Measurements from ENCODE around the gene MRPL18.

The MRPL18 gene

GRCh38 chr6:159844737-159845645, 54.7 kb downstream of the MRPL18 start:
- no peak for DNase-seq (ENCODE audit: low read depth)

Data from activated T-helper 9 cell treated with anti-CD3 and anti-CD28 coated beads, Interleukin-2, amount 50 U/mL, for 16 hours (primary cell).